Colonic mucosa (tissue), 4 donors: Measurements from ENCODE around the gene PCGF2. TPM values are rescaled to one million over a fixed set of nuclear protein-coding genes. Genes with fewer than 3 reads are reported as not detected.
"Not testable (repeated sequence)": the region's sequence is repeated elsewhere in the genome, so short reads cannot be mapped to it uniquely, and the experiment has no call there.

ENCODE experiments used
- DNase-seq: peaks from one replicate; pipeline ENCODE4 v3.0.0-alpha.2; 2020
- H3K27ac ChIP-seq: fragments of 200-600 bp; one replicate; pipeline ENCODE4 v1.8.0; 2021
- H3K27me3 ChIP-seq: fragments of 200-600 bp; one replicate; pipeline ENCODE4 v1.8.0; 2021
- H3K36me3 ChIP-seq: fragments of 200-600 bp; one replicate; pipeline ENCODE4 v1.8.0; 2021
- H3K4me1 ChIP-seq: fragments of 200-600 bp; one replicate; pipeline ENCODE4 v1.8.0; 2021; ENCODE audit warnings: mild to moderate bottlenecking
- H3K4me3 ChIP-seq: fragments of 200-600 bp; one replicate; pipeline ENCODE4 v1.8.0; 2021
- H3K9ac ChIP-seq, 2 donors: one replicate each; pipeline ENCODE4 v1.7.0; 2013; ENCODE audit warnings: control low read depth in 2 of 2, low read depth in 2 of 2, low read length in 2 of 2
- H3K9me3 ChIP-seq: fragments of 200-600 bp; one replicate; pipeline ENCODE4 v1.8.0; 2021
- CTCF ChIP-seq: fragments of 200-600 bp; IDR thresholded peaks from one replicate; pipeline ENCODE4 v1.8.0; 2022; ENCODE audit warnings: antibody characterized with exemption, mild to moderate bottlenecking
- intact Hi-C: fragments of 100-400 bp; cut with DNase I; formaldehyde crosslinking; loops from one replicate; pipeline ENCODE4 v1.14.1; 2022
- total RNA-seq, 2 donors: library from RNA; stranded (reverse); fragmentation: NEBNext Ultra II Directional in 1 of 2; extraction: Animal tissue kit (Norgen Biotek cat#: 25700) in 1 of 2; gene quantifications; one replicate each; pipeline ENCODE4 v1.2.1, GENCODE V29; 2021
- donor health status: healthy.
- donor health status: DM: no; HTN: no; CAD: no.
- donor health status: DM: no; HTN: no; CAD: no.

PCGF2 gene
- total RNA-seq, 2 donors from 2014 or later = 27.2 to 45.5 TPM

- H3K36me3 ChIP-seq = peaks cover 7% of the 10 kb centered on the region
- no peaks in the 10 kb centered on the region for H3K9me3 ChIP-seq
- H3K4me3 ChIP-seq = no peak overlapping the region
- no peak for TF ChIP-seq CTCF
- H3K9ac ChIP-seq = no peak overlapping the region
- peaks cover under 1% of the 10 kb centered on the region for H3K4me1 ChIP-seq
- intact Hi-C loops = no loop called here
- DNase-seq = no peak
- H3K27me3 ChIP-seq = no peaks in the 10 kb centered on the region
- no peak overlapping the region for H3K27ac ChIP-seq
Observed at GRCh38 chr17:38791162-38791561, 43.0 kb upstream of the PCGF2 start.

GRCh38 chr17:38790148-38790707 is 42.1 kb upstream of the PCGF2 start:
- H3K36me3 ChIP-seq, H3K9ac ChIP-seq, H3K4me1 ChIP-seq, H3K27me3 ChIP-seq, H3K4me3 ChIP-seq, intact Hi-C loops, DNase-seq, H3K9me3 ChIP-seq, H3K27ac ChIP-seq: not testable (repeated sequence)

GRCh38 chr17:38789185-38789584 is 41.0 kb upstream of the PCGF2 start:
- H3K27ac ChIP-seq = no peak overlapping the region
- no peak overlapping the region for H3K4me3 ChIP-seq
- H3K9ac ChIP-seq = no peak overlapping the region
- no peaks in the 10 kb centered on the region for H3K4me1 ChIP-seq
- H3K36me3 ChIP-seq = peaks cover 8% of the 10 kb centered on the region
- H3K27me3 ChIP-seq = no peaks in the 10 kb centered on the region
- TF ChIP-seq CTCF = no peak
- intact Hi-C loops = no loop called here
- no peaks in the 10 kb centered on the region for H3K9me3 ChIP-seq
- DNase-seq = no peak

- H3K36me3 ChIP-seq = peaks cover 11% of the 10 kb centered on the region
- H3K9ac ChIP-seq, H3K9me3 ChIP-seq, H3K27me3 ChIP-seq, H3K27ac ChIP-seq, H3K4me1 ChIP-seq, intact Hi-C loops, DNase-seq, H3K4me3 ChIP-seq: not testable (repeated sequence)
Observed at GRCh38 chr17:38787999-38788398, 39.9 kb upstream of the PCGF2 start.

- Histone ChIP-seq H3K9me3 (no peaks in the 10 kb centered on the region), H3K27ac (no peak overlapping the region), H3K4me3 (no peak overlapping the region), H3K9ac (no peak overlapping the region), H3K4me1 (no peaks in the 10 kb centered on the region), H3K27me3 (no peaks in the 10 kb centered on the region), H3K36me3 (peaks cover 11% of the 10 kb centered on the region)
- no peak for DNase-seq
- TF ChIP-seq CTCF = no peak
- intact Hi-C loops = no loop called here
Observed at GRCh38 chr17:38786372-38786771, 38.2 kb upstream of the PCGF2 start.

- intact Hi-C loops = no loop called here
- DNase-seq = no peak
- Histone ChIP-seq H3K9me3 (no peaks in the 10 kb centered on the region), H3K27me3 (no peaks in the 10 kb centered on the region), H3K36me3 (peaks cover 22% of the 10 kb centered on the region), H3K4me1 (no peaks in the 10 kb centered on the region), H3K4me3 (no peak overlapping the region), H3K9ac (no peak overlapping the region), H3K27ac (no peak overlapping the region)
- TF ChIP-seq CTCF = no peak
Observed at GRCh38 chr17:38783227-38783626, 35.1 kb upstream of the PCGF2 start.
